Mesothelial cell of epicardium (in vitro differentiated cells): ENCODE data around the gene LIN52. TPM values are rescaled to one million over a fixed set of nuclear protein-coding genes. Genes with fewer than 3 reads are reported as not detected.

Experiments used
- DNase-seq, 2 experiments: peaks; one replicate each; pipeline ENCODE4 v3.0.0; 2021; ENCODE audit warnings: low spot score in 2 of 2; ENCODE audit not compliant: unreplicated experiment in 2 of 2
- H3K27ac Mint-ChIP-seq: 2 replicates; pipeline ENCODE4 v1.8.0; 2021; ENCODE audit warnings: mixed read lengths
- H3K27me3 Mint-ChIP-seq: 2 replicates; pipeline ENCODE4 v1.8.0; 2021; ENCODE audit warnings: low read depth, mixed read lengths
- H3K36me3 Mint-ChIP-seq: 2 replicates; pipeline ENCODE4 v1.8.0; 2021; ENCODE audit warnings: mixed read lengths
- H3K4me1 Mint-ChIP-seq: 2 replicates; pipeline ENCODE4 v1.8.0; 2021; ENCODE audit warnings: mixed read lengths
- H3K4me3 Mint-ChIP-seq: 2 replicates; pipeline ENCODE4 v1.8.0; 2021; ENCODE audit warnings: mild to moderate bottlenecking, moderate library complexity, mixed read lengths
- H3K9me3 Mint-ChIP-seq: 2 replicates; pipeline ENCODE4 v1.8.0; 2021; ENCODE audit warnings: mixed read lengths
- total RNA-seq: library from RNA; stranded (reverse); gene quantifications from 3 replicates; pipeline ENCODE4 v1.2.1, GENCODE V29; 2021
- TF ChIP-seq, protein P1 (sequence below): fragments of 200-600 bp; sonication (generic); IDR thresholded peaks from one replicate; pipeline ENCODE4 v1.5.0; 2021; ENCODE audit warnings: antibody characterized with exemption; ENCODE audit not compliant: unreplicated experiment

The LIN52 gene
- total RNA-seq, 1 donor from 2014 or later, result 11.4 TPM

DNA sequence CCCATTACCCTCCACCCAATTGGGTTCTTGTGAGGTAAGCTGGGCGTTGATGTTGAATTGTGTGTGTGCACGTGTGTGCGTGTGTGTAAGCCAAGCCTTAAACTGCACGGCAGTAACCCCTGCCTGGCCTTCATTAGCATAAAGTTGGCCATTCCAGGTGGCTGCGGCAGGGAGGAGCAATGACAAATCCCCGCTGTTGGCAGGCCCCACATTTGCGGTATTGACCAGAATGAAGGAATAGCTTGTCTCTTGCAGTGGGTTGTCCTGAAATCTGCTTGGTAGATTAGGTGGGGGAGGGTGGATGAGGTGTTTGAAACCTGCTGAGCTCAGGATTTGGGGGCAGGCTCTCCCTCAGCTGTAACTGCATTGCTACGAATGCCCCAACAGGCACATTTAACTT is 161.8 kb downstream of the LIN52 start:
- H3K36me3 Mint-ChIP-seq, result no peaks in the 10 kb centered on the region
- no peak overlapping the region for H3K27ac Mint-ChIP-seq
- no peak overlapping the region for H3K4me3 Mint-ChIP-seq
- no peaks in the 10 kb centered on the region for H3K9me3 Mint-ChIP-seq
- TF ChIP-seq, protein P1, sequence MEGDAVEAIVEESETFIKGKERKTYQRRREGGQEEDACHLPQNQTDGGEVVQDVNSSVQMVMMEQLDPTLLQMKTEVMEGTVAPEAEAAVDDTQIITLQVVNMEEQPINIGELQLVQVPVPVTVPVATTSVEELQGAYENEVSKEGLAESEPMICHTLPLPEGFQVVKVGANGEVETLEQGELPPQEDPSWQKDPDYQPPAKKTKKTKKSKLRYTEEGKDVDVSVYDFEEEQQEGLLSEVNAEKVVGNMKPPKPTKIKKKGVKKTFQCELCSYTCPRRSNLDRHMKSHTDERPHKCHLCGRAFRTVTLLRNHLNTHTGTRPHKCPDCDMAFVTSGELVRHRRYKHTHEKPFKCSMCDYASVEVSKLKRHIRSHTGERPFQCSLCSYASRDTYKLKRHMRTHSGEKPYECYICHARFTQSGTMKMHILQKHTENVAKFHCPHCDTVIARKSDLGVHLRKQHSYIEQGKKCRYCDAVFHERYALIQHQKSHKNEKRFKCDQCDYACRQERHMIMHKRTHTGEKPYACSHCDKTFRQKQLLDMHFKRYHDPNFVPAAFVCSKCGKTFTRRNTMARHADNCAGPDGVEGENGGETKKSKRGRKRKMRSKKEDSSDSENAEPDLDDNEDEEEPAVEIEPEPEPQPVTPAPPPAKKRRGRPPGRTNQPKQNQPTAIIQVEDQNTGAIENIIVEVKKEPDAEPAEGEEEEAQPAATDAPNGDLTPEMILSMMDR, result no peak
- peaks cover 82% of the 10 kb centered on the region for H3K27me3 Mint-ChIP-seq
- no peak for DNase-seq
- H3K4me1 Mint-ChIP-seq, result peaks cover 7% of the 10 kb centered on the region

DNA sequence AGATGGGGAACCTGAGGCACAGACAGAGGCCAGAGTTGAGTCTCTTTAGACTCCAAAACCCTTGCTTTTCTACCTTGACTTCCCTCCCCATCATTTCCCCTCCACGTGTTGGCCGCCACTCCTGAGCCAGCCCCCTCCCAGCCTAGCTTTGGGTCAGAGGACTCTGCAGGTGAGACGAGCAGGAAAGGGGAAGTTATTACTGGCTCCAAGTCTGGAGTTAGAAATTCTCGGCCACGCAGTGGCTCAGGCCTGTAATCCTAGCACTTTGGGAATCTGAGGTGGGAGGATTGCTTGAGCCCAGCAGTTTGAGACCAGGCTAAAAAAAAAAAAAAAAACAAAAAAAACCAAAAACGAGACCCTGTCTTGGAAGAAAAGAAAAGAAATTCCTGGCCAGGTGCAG is 163.3 kb downstream of the LIN52 start:
- Mint-ChIP-seq H3K36me3 (no peaks in the 10 kb centered on the region), H3K27ac (no peak overlapping the region), H3K4me3 (no peak overlapping the region), H3K9me3 (no peaks in the 10 kb centered on the region), H3K27me3 (peaks cover 79% of the 10 kb centered on the region), H3K4me1 (peaks cover 2% of the 10 kb centered on the region)
- no peak for DNase-seq
- TF ChIP-seq, protein P1, result no peak

DNA sequence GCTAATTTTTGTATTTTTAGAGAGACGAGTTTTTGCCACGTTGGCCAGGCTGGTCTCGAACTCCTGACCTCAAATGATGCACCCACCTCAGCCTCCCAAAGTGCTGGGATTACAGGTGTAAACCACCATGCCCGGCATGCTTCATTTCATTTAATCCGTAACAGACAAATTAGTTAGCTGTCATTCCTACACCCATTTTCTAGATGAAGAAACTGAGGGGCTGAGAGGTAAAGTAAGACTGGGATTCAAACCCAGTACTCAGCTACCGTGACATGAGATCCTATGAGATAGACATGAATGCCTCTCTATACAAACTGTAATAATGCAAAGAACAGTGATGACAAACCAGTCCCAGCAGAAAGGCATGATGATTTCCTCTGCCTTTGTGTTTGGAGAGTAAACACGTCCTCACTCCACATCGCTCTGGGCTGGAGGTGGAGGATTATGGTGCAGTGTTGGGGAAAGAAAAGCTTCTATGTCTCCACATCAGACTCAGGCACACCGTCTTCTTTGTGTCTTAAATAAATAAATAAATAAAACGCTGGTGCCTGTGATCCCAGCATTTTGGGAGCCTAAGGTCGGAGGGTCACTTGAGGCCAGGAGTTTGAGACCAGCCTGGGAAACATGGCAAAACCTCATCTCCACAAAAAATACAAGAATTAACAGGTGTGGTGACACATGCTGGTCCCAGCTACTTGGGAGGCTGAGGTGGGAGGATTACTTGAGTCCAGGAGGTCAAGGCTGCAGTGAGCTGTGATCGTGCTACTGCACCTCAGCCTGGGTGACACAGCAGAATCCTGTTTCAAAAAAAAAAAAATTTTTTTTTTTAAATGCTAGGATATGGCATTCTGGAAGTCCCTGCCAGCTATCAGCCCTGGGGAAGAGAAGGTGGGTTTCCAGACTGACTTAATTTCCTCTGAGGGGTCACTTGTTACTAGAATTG is 164.9 kb downstream of the LIN52 start:
- no peaks in the 10 kb centered on the region for H3K9me3 Mint-ChIP-seq
- no peaks in the 10 kb centered on the region for H3K36me3 Mint-ChIP-seq
- H3K4me3 Mint-ChIP-seq, result no peak overlapping the region
- no peak overlapping the region for H3K27ac Mint-ChIP-seq
- peaks cover 76% of the 10 kb centered on the region for H3K27me3 Mint-ChIP-seq
- DNase-seq, result no peak
- TF ChIP-seq, protein P1, result no peak
- peaks cover 2% of the 10 kb centered on the region for H3K4me1 Mint-ChIP-seq

Other genes starting within 250 kb of the LIN52 start
- gene PTGR2, start 233.1 kb upstream of the LIN52 start, total RNA-seq, result 12.4 to 14.5 TPM (median 14.0 TPM) in 3 replicates
- gene ZNF410, start 198.1 kb upstream of the LIN52 start, total RNA-seq, result 49.6 to 53.7 TPM (median 51.7 TPM) in 3 replicates
- 4.3 to 5.3 TPM (median 4.9 TPM) in 3 replicates for gene FAM161B, start 134.9 kb upstream of the LIN52 start, total RNA-seq
- gene COQ6, start 134.7 kb upstream of the LIN52 start, total RNA-seq, result 19.3 to 23.9 TPM (median 20.9 TPM) in 3 replicates
- 16.2 to 17.8 TPM (median 16.9 TPM) in 3 replicates for gene ENTPD5, start 65.7 kb upstream of the LIN52 start, total RNA-seq
- 6.6 to 8.4 TPM (median 7.1 TPM) in 3 replicates for gene BBOF1, start 65.6 kb upstream of the LIN52 start, total RNA-seq
- gene ALDH6A1, start 503 bp upstream of the LIN52 start, total RNA-seq, result 16.8 to 17.2 TPM (median 17.2 TPM) in 3 replicates
- gene VSX2, start 154.5 kb downstream of the LIN52 start, total RNA-seq, result not detected in 3 replicates
- 112 to 117 TPM (median 113 TPM) in 3 replicates for gene ABCD4, start 218.0 kb downstream of the LIN52 start, total RNA-seq